Measurements from ENCODE around the gene ATAD3A.

The ATAD3A gene

DNA sequence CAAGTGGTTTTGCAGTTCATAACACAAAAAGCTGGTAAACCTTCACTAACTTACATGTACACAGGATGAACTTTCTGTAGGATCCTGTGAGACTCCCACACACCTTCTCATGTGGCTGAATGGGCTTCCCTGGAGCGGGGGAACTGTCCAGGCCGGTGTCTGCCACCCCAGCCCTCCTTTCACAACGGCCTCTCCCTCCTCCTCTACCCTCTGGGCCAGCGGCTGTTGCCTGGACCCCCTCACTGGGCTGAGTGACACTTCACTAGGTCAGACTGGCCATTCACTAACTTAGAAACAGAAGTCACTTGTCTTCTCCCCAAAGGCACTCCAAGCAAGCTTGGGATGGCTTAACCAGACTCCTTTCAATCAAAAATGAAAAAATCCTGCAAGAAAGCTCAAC is 46.6 kb downstream of the ATAD3A start:
- DNase-seq, result no peak

DNA sequence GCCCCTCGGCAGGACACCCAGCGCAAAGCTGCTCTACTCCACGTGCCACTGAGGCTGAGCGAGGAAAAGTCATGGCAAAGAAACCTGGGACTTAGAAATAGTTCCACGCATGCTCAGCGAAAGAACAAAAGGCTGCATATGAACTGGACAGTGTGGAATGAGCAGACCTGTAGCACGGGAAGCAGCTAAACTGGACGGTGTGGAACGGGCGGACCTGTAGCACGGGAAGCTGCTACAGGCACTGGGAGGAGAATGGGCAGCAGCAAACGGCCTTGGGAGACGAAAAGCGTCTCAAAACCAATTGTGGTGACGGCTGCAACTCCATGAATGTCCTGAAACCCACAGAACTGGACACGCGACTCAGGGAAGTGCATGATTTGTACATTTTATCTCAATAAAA is 47.1 kb downstream of the ATAD3A start:
- DNase-seq, result no peak

DNA sequence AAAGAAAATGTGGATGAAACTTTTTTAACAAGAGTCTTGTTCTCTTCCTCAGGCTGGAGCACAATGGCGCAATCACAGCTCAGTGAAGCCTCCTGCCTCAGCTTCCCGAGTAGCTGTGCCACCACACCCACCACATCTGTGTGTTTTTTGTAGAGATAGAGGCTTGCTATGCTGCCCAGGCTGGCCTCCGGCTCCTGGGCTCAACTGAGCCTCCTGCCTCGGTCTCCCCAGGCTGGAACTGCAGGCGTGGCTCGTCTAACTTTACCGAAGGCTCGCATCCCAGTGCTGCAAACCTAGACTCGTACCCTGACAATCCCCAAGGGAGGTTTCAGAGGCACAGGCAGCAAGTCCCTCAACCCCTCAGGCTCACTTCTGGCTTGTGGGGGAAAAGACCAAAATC is 48.2 kb downstream of the ATAD3A start:
- DNase-seq, result no peak

DNA sequence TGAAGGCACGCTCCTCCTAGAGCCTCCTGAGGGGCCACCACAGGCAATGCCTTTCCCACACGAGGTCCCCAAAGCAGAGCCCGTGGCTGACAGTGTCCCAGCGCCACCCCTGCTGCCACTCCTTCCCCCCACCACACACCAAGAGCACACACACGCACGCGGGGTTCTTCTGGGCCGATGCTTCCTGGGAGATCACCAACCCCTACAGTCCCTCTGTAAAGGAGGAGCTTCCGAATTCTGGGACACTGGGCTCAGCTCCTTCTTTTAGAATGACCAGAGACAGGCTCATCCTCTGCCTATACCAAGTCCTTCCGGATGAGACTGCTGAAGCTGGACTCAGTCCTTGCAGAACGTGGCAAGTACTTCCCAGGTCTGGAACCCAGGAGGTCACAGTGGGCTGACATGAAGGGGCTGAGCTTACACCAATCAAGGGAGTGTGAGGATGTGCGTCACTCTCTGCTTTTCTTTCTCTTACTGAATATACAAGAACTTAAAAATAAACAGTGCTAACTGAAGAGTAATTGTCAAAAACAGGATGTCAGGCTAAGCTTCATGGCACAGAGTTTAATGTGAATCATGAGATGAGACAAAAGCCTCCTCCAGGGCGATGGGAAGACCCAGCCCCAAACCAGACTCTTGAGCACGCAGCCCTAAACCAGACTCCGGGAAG is 50.0 kb downstream of the ATAD3A start:
- DNase-seq, result no peak

DNA sequence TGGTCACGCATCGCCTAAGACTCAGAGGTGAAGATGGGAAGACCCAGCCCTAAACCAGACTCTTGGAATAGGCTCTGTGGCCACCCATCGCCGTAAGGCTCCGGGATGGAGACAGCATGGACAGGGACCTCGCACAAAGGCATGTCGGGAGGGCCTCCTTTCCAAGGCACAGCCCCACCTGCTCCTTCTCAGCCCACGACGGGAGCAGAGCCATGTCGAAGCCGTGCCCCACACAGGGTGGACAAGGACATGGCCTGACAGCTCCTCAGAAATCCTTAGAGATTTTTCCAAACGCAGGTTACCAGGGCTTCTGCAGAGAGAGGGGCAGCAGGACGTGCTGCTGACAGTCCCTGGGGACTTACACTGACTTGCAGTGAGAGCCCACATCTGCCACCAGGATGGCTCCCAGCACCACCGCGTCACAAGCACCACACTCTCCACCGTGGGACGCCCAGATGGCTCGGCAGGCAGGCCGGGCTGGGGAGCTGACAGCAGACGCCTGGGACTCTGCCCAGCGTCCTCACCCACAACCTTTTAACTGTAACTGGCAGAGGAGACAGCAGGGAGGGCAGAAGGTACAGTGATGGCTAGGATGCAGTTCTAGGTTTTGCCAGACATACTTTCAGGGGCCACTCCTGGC is 50.7 kb downstream of the ATAD3A start:
- DNase-seq, result no peak

DNA sequence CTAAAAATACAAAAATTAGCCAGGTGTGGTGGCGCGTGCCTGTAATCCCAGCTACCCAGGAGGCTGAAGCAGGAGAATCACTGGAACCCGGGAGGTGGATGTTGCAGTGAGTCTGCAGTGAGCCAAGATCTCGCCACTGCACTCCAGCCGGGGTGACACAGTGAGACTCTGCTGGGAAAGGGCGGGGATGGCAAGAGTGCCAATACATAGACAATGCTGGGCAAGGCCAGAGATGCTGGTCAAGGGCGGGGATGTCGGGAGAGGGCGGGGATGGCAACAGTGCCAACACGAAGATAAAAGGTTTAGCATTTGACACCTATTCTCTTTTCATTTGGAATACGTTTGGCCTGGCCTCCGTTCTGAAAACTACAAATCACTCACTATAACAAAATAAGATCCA is 51.7 kb downstream of the ATAD3A start:
- DNase-seq, result no peak

DNA sequence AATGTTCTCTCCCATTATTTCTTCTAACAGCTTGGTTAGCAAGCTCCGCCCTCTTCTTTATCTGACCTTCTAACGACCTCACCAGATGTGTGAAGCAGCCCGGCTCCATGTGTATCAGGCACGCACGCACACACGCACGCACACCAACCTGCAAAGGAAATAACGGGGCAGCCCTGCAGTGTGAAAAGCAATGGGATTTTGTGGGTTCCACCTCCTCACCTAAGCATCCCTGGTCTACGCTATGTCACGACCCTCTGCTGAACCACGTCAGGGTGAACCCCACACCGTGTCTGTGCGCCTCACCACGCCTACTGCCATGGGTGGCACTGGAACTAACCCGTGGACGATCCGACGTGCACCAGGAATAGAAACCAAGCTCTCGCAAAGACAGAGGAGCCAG is 52.3 kb downstream of the ATAD3A start:
- no peak for DNase-seq

DNA sequence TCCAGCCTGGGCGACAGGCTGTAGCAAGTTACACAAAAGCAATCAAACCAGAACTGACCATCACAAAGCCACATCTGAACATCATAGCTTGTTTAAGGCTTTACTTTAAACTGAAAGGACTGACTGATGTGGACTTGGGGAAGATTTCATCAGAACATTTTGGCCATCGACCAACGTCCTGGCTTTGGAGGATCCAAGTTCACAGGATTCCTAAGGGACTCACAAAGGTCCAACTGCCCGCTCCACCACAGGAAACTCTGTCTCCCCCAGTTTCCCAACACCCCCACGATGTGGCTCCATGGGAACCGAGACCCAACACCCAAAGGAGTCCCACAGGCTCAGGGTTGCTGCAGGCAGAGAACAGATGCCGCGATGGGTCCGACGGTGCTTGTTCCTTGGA is 53.4 kb downstream of the ATAD3A start:
- no peak for DNase-seq

DNA sequence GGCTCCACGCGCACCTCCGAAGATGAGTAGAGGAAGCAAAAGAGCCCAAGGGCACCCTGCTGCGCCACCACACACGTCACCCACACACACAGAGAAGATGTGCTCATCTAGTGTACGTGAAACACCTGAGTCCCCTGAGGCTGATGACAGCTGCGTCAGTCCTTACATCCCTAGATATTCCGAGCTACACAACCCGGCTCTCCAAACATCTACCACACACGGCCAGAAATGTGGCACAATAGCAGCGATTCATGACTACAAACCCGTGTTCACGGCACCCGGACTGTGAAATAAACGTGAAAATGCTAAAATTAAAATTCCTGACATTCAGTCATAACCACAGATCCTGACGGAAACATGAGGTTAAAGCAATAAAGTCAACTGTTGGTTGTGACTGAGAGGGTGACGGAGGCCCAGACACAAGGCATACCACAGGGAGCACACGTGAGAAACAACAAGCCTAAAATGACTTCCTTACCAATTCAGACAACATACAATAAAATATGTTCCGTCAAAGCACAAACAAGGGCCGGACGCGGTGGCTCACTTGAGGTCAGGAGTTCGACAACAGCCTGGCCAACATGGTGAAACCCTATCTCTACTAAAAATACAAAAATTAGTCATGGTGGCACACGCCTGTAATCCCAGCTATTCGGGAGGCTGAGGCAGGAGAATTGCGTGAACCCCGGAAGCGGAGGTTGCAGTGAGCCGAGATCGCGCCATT is 55.4 kb downstream of the ATAD3A start:
- no peak for DNase-seq

DNA sequence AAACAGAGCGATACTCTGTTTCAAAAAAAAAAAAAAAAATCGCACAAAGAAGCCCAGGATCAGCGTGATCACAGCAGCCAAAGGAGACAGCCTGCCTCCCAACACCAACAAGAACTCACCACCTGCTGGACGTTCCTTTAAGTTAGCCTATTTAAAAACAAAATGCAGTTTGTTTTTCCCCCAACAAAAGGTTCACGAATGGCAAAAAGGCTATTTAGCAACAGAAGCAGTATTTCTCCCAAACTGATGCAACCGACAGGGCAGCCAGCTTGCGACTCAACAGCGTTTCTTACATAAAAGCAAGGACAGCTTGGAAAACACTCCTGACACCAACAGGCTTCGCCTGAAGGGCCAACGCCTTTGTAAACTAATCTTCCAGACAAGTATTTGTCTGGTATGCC is 55.9 kb downstream of the ATAD3A start:
- DNase-seq, result no peak

DNA sequence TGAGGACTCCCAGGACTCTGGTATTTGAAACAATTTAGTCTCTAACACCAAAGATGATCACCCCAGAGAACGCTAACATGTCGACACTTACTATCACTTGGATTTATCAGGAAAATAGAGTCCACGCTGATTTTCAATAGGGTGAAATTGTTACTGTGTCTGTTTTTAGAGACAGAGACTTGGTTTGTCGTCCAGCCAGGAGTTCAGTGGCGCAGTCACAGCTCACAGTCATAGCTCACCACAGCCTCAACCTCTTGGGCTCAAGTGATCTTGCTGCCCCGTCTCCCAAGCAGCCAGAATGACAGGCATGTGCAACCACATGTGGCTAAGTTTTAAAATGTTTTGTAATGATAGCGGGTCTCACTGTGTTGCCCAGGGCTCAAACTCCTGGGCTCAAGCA is 57.4 kb downstream of the ATAD3A start:
- DNase-seq, result no peak

DNA sequence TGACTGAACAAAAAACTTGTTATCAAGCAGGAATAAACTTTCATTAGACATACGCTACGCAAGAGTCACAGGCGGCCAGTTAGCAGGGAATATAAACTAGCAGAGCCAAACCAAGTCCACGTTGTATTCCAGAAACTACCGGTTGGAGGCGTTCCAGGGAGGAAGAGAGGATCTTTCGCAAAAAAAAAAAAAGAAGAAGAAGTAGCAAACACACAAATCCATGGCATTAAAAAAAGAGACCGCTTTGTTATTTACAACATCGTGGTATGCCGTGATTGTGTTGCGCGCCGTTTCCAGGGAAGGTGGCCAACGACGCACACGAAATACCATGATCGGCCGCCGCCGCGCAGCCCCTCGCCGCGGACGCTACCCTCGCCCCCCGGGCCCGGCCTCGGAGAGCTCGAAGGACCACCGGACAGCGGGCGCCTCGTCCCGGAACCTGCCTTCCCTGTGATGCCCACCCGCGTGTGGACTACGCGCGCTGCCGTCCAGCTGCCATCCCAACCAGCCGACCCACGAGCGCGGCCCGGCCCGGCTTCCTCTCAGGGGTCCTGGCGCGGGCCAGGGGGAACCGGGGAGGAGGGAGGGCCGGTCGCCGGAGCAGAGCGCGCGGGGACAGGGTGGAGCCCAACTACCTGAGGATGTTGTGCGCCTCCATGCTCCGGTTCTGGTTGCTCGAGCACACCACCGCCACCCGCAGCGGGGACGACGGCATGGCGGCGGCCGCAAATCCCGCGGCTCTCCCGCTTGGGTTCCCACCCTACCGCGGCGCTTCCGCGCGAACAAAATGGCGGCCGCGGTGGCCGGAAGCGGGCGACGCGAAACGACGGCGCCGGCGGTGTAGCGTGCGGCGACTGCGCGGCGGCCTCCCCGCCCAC is 62.1 kb downstream of the ATAD3A start:
- DNase-seq, result peak; percentile 84

DNA sequence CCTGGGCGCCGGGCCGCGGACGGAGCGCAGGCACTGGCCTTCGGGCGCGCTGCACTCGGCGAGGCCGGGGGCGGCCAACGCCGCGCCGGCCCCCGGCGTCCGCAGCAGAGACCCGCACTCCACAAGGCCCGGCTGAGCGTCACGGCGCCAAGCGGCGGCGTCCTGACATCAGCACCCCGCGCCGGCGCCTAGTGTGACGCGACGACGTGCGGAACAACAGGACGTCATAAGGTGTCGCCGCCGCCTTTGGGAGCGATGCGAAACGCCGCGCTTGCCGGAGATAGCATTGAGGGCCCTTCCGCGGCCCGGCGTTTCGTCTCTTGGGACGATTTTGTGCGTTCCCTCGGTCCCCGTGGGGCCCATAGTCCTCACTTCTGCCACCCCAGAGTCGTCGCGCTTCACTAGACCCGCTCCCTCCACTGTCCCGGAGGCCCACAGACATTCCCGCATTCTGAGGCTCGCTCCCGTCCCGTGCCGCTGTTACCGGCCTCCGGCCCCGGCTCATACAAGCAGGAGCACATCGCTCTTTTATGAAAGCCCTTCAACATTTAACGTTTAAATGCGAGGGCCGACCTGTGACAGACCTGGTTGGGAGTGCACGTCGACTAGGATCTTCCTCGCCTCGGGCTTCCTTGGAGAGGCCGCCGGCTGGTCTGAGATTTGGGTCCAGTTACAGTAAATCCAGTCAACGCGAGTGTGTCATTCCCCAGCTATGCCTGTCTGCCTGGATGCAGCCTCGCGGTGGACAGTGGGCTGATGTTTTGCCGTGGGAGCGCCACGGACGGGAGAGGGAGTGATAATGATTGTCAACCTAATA is 63.0 kb downstream of the ATAD3A start, which contains the start of gene SSU72:
SSU72 (minus strand) TSS at position 143 of the 817 bp plus-strand sequence. CDS start 306 bp downstream, outside the sequence.
- DNase-seq, result peak; percentile 86

DNA sequence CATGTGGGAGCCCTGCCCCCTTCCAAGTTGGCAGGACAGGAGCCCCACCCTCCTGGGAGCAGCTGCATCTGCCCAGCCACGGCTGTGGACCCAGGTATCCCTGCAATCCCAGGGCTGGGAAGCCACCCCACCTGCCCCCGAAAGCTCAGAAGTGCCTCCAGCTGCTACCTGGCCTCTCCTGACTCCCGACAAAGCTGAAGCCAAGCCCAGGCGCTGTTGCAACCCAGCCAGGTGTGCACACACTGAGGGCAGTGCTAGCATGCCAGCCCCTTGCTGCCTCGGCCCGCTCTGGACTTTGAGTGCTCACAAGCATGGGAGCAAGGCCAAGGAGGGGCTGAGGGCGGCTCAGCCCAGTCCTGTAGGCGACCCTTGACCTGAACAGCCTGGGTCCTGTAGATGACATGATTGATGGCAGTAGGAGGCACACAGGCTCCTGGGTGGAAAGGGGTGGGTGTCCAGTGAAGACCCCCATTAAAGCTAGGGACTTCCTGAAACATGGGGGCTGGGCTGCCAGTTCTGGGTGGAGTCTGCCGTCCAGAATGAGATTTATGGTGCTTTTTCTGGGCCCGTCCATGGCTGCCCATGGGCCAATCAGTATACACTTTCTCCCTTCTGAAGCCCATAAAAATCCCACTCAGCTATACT is 65.5 kb downstream of the ATAD3A start:
- no peak for DNase-seq

DNA sequence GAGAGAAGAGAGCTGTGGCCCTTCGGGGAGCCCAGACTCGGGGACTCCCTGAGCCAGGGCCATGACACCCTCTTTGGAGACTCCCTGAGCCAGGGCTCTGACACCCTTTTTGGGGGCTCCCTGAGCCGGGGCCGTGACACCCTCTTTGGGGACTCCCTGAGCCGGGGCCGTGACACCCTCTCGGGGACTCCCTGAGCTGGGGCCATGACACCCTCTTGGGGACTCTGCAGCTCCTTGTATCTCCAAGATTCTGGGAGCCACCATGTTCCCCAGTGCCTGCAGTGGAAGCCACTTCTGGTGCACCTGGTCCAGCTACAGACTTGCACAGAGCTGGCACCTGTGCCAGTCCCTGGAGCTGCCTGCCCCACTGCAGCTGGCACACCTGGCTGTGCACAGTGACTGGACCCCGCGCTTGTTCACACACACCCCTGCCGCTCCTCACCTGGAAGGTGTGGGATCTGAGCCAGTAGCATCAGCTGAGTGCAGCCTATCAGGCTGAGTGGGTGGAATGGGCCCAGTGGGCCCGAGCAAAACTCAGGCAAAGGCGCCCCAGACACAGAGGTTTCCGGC is 66.5 kb downstream of the ATAD3A start:
- DNase-seq, result no peak

DNA sequence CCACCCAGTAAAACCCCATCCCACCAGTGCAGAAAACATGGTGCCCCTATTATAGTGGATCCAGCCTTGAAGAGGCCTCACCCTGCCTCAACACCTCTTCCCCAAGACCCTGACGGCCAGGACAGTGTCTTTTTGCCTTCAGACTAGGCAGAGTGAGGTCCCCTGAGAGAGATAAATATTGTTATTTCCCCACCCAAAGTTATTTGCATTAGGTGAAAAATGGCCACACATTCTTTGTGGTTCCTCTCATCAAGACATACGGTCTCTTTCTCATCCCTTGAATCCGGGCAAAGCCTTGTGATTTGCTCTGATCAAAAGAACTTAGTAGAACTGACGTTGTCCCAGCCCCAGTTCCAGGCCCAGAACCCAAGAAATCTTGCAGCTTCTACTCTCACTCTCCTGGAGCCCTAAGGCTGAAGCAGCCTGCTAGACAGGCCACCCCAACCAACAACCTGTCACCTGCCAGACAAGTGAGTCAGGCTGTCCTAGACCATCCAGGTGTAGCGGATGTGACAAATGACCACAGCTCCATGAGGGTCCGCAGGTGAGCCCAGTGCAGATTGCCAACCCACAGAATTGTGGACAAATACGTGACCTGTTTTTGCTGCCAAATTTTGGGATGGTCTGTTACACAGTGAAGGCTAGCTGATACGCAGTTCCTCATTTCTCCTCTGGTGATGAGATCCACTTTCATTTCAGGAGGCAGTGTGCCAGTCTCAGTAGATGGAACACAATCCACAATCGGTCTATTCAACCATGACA is 70.8 kb downstream of the ATAD3A start:
- no peak for DNase-seq

DNA sequence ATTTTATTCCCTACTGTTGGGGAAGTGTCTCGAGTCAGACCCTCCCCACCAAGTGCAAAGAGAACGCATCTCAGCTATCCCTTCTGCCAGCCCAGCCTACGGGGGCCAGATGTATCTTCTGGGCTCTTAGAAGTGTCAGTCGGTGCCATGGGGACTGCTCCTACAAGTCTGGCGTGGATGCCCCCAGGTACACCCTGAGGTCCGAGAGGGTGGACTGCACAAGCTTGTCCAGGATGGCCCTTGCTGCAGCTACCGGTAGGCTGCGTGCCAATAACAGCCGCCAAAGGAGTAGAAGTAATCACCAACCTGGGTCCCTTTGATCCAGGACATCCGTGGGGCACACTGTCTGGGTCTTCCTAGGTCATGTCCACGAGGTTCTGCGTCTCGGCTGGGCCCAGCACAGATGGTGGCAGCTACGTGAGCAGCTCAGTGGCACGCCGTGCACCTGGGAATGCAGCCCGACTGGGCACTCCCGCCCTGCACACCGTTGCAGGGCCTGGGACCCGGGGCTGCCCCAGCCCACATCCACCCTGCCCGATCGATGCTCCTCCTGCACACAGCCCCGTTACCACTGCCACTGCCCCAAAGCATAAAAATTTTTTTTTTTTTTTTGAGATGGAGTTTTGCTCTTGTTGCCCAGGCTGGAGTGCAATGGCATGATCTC is 71.5 kb downstream of the ATAD3A start:
- no peak for DNase-seq
